ENCODE measurements around the gene OVCA2. TPM values are rescaled to one million over a fixed set of nuclear protein-coding genes. Genes with fewer than 3 reads are reported as not detected.

The OVCA2 gene
- total and polyA plus RNA-seq, 10 donors = 20.9 to 68.8 (median 35.6) TPM

DNA sequence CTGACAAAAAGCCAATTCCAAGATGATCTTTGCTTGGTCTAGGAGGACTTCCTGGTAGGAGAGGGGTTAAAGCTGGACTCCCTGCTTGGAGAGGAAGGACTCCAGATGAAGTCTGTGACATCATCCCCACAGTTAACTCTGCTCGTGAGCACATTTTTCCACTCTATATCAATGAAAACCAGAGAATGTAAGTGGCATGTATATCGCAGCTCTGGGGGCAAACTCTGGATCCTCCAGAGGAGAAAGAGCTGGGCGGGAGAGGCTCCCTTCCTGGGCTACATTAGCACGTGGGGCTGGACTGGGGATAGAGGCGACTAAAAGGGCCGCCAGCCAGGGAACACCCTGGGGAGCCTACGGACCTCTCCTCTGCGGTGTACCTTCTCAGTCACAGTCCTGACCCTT lies 47.2 kb downstream of the OVCA2 start:
- peak overlapping the region; percentile 79 to 90 (median 84) for H3K27ac ChIP-seq
- peaks cover 0 to 20% (median 0%) of the 10 kb centered on the region in 6 donors for H3K36me3 ChIP-seq
- no peaks in the 10 kb centered on the region for H3K9me3 ChIP-seq
- peak overlapping the region in 7 of 8 donors; percentile 21 to 67 (median 34) for H3K4me3 ChIP-seq
- peaks cover 63 to 99% (median 77%) of the 10 kb centered on the region in 6 donors for H3K4me1 ChIP-seq
- intact Hi-C loops (cut with DNase I; ENCODE audit: low total_unique reads) = no loop called here
- peak; percentile 74 for DNase-seq
- WGBS, 5 donors = 23 to 33% (median 29%) methylated on average over 8 of the region's 8 CpGs
- no peaks in the 10 kb centered on the region for H3K27me3 ChIP-seq (replicated peaks in 1 of 7)
- TF ChIP-seq POLR2AphosphoS5 (IDR thresholded peaks at IDR 0.05) (peak in 1 of 3 donors; percentile 21), POLR2A (IDR thresholded peaks at IDR 0.05) (no peak), CTCF (IDR thresholded peaks at IDR 0.05 in 8 of 11, conservative IDR thresholded peaks at IDR 0.05 in 3 of 11) (no peak)

GRCh38 chr17:2090210-2090641 lies 48.4 kb downstream of the OVCA2 start:
- H3K27ac ChIP-seq = peak overlapping the region; percentile 79 to 90 (median 84)
- TF ChIP-seq POLR2A (IDR thresholded peaks at IDR 0.05) (no peak), CTCF (IDR thresholded peaks at IDR 0.05 in 8 of 11, conservative IDR thresholded peaks at IDR 0.05 in 3 of 11) (no peak), POLR2AphosphoS5 (IDR thresholded peaks at IDR 0.05) (no peak)
- H3K4me1 ChIP-seq = peaks cover 51 to 96% (median 68%) of the 10 kb centered on the region in 6 donors
- H3K36me3 ChIP-seq = peaks cover 0 to 25% (median 0%) of the 10 kb centered on the region in 6 donors
- DNase-seq = peak; percentile 73
- no peaks in the 10 kb centered on the region for H3K9me3 ChIP-seq
- H3K27me3 ChIP-seq (replicated peaks in 1 of 7) = no peaks in the 10 kb centered on the region
- WGBS, 5 donors = 42 to 57% (median 46%) methylated on average over 9 of the region's 9 CpGs
- H3K4me3 ChIP-seq = peak overlapping the region in 6 of 8 donors; percentile 28 to 67 (median 38)
- intact Hi-C loops (cut with DNase I; ENCODE audit: low total_unique reads) = no loop called here

- H3K27ac ChIP-seq = peak overlapping the region; percentile 79 to 90 (median 84)
- peaks cover 45 to 89% (median 61%) of the 10 kb centered on the region in 6 donors for H3K4me1 ChIP-seq
- intact Hi-C loops (cut with DNase I; ENCODE audit: low total_unique reads) = no loop called here
- TF ChIP-seq POLR2AphosphoS5 (IDR thresholded peaks at IDR 0.05) (peak in 1 of 3 donors; percentile 50), POLR2A (IDR thresholded peaks at IDR 0.05) (no peak), CTCF (IDR thresholded peaks at IDR 0.05 in 8 of 11, conservative IDR thresholded peaks at IDR 0.05 in 3 of 11) (peak in 4 of 11 experiments; percentile 36 to 45 (median 40))
- DNase-seq = peak; percentile 54
- H3K27me3 ChIP-seq (replicated peaks in 1 of 7) = no peaks in the 10 kb centered on the region
- no peaks in the 10 kb centered on the region for H3K9me3 ChIP-seq
- H3K36me3 ChIP-seq = peaks cover 0 to 18% (median 0%) of the 10 kb centered on the region in 6 donors
- WGBS, 5 donors = 29 to 55% (median 46%) methylated on average over 2 of the region's 2 CpGs
- H3K4me3 ChIP-seq = no peak overlapping the region
Observed at GRCh38 chr17:2090804-2091534, 49.1 kb downstream of the OVCA2 start.

- WGBS, 5 donors = 77 to 92% (median 88%) methylated on average over 4 of the region's 4 CpGs
- Histone ChIP-seq H3K36me3 (peaks cover 0 to 18% (median 0%) of the 10 kb centered on the region in 6 donors), H3K4me3 (no peak overlapping the region), H3K27me3 (replicated peaks in 1 of 7) (no peaks in the 10 kb centered on the region), H3K9me3 (no peaks in the 10 kb centered on the region), H3K4me1 (peaks cover 34 to 76% (median 49%) of the 10 kb centered on the region in 6 donors), H3K27ac (peak overlapping the region in 4 of 8 donors; percentile 48 to 90 (median 84))
- intact Hi-C loops (cut with DNase I; ENCODE audit: low total_unique reads) = no loop called here
- TF ChIP-seq POLR2AphosphoS5 (IDR thresholded peaks at IDR 0.05) = no peak
- TF ChIP-seq CTCF (IDR thresholded peaks at IDR 0.05 in 8 of 11, conservative IDR thresholded peaks at IDR 0.05 in 3 of 11) = no peak
- no peak for TF ChIP-seq POLR2A (IDR thresholded peaks at IDR 0.05)
- DNase-seq = no peak
Observed at GRCh38 chr17:2092253-2092652, 50.4 kb downstream of the OVCA2 start.

Measured in spleen (tissue), 11 donors.